Mesothelial cell of epicardium (in vitro differentiated cells): ENCODE data around the gene PRDM16. TPM values are rescaled to one million over a fixed set of nuclear protein-coding genes. Genes with fewer than 3 reads are reported as not detected.

Experiments
- DNase-seq, 2 experiments: peaks; one replicate each; pipeline ENCODE4 v3.0.0; 2021; ENCODE audit warnings: low spot score in 2 of 2; ENCODE audit not compliant: unreplicated experiment in 2 of 2
- H3K27ac Mint-ChIP-seq: 2 replicates; pipeline ENCODE4 v1.8.0; 2021; ENCODE audit warnings: mixed read lengths
- H3K27me3 Mint-ChIP-seq: 2 replicates; pipeline ENCODE4 v1.8.0; 2021; ENCODE audit warnings: low read depth, mixed read lengths
- H3K36me3 Mint-ChIP-seq: 2 replicates; pipeline ENCODE4 v1.8.0; 2021; ENCODE audit warnings: mixed read lengths
- H3K4me1 Mint-ChIP-seq: 2 replicates; pipeline ENCODE4 v1.8.0; 2021; ENCODE audit warnings: mixed read lengths
- H3K4me3 Mint-ChIP-seq: 2 replicates; pipeline ENCODE4 v1.8.0; 2021; ENCODE audit warnings: mild to moderate bottlenecking, moderate library complexity, mixed read lengths
- H3K9me3 Mint-ChIP-seq: 2 replicates; pipeline ENCODE4 v1.8.0; 2021; ENCODE audit warnings: mixed read lengths
- CTCF ChIP-seq: fragments of 200-600 bp; sonication (generic); IDR thresholded peaks from one replicate; pipeline ENCODE4 v1.5.0; 2021; ENCODE audit warnings: antibody characterized with exemption; ENCODE audit not compliant: unreplicated experiment
- total RNA-seq: library from RNA; stranded (reverse); gene quantifications from 3 replicates; pipeline ENCODE4 v1.2.1, GENCODE V29; 2021

PRDM16 gene
- total RNA-seq, 1 donor from 2014 or later, result 1.4 TPM

- no peak overlapping the region for H3K4me3 Mint-ChIP-seq
- H3K4me1 Mint-ChIP-seq, result peaks cover 16% of the 10 kb centered on the region
- H3K9me3 Mint-ChIP-seq, result no peaks in the 10 kb centered on the region
Observed at GRCh38 chr1:3320246-3321152, 251.5 kb downstream of the PRDM16 start.

GRCh38 chr1:3321559-3322449 is 252.8 kb downstream of the PRDM16 start:
- no peak for DNase-seq
- TF ChIP-seq CTCF, result no peak
- Mint-ChIP-seq H3K4me1 (peaks cover 12% of the 10 kb centered on the region), H3K27me3 (peaks cover 19% of the 10 kb centered on the region), H3K9me3 (no peaks in the 10 kb centered on the region), H3K4me3 (no peak overlapping the region), H3K27ac (no peak overlapping the region), H3K36me3 (no peaks in the 10 kb centered on the region)

More at GRCh38 chr1:3320246-3321152, 251.5 kb downstream of the PRDM16 start:
- no peak for TF ChIP-seq CTCF
- Mint-ChIP-seq H3K36me3 (no peaks in the 10 kb centered on the region), H3K27me3 (peaks cover 28% of the 10 kb centered on the region), H3K27ac (no peak overlapping the region)
- DNase-seq, result no peak

- no peaks in the 10 kb centered on the region for H3K9me3 Mint-ChIP-seq
- DNase-seq, result no peak
- TF ChIP-seq CTCF, result no peak
- peaks cover 12% of the 10 kb centered on the region for H3K4me1 Mint-ChIP-seq
- H3K36me3 Mint-ChIP-seq, result no peaks in the 10 kb centered on the region
- no peak overlapping the region for H3K4me3 Mint-ChIP-seq
- H3K27ac Mint-ChIP-seq, result no peak overlapping the region
- peaks cover 19% of the 10 kb centered on the region for H3K27me3 Mint-ChIP-seq
Observed at GRCh38 chr1:3322450-3323020, 253.5 kb downstream of the PRDM16 start.

- Mint-ChIP-seq H3K4me1 (peaks cover 12% of the 10 kb centered on the region), H3K4me3 (no peak overlapping the region), H3K9me3 (no peaks in the 10 kb centered on the region), H3K36me3 (no peaks in the 10 kb centered on the region), H3K27me3 (peaks cover 18% of the 10 kb centered on the region), H3K27ac (no peak overlapping the region)
- TF ChIP-seq CTCF, result no peak
- no peak for DNase-seq
Observed at GRCh38 chr1:3323021-3323795, 254.2 kb downstream of the PRDM16 start.
